Endothelial cell of umbilical vein (primary cell): Measurements from ENCODE around the gene TUSC2.

Experiments used
- CTCF ChIP-seq, 2 donors: IDR thresholded peaks; 1 replicate in 1 of 2; 2 replicates in 1 of 2; pipeline ENCODE4 v1.5.1; 2011; ENCODE audit warnings: low read length in 2 of 2, mild to moderate bottlenecking in 2 of 2, moderate library complexity in 2 of 2, control low read depth in 1 of 2, inconsistent platforms in 1 of 2, low read depth in 1 of 2; ENCODE audit not compliant: insufficient read depth in 1 of 2; ENCODE audit errors: extremely low read depth in 1 of 2
- POLR2A ChIP-seq: IDR thresholded peaks from 2 replicates; pipeline ENCODE4 v1.6.1; 2012; ENCODE audit warnings: low read depth, mild to moderate bottlenecking, control low read depth, low read length

GRCh38 chr3:50336452-50337174 lies 8.6 kb upstream of the TUSC2 start:
- TF ChIP-seq POLR2A (no peak), CTCF (IDR thresholded peaks at IDR 0.05; ENCODE audit: extremely low read depth in 1 of 2, insufficient read depth in 1 of 2, low read depth in 1 of 2, low read length in 2 of 2) (no peak)
